C4-2B (cell line): ENCODE data around the gene CPSF4.

Experiments used
- H3K27ac ChIP-seq: fragments of 450-650 bp; 2 replicates; pipeline ENCODE4 v1.5.1; 2017
- CTCF ChIP-seq: fragments of 450-650 bp; conservative IDR thresholded peaks from 2 replicates; pipeline ENCODE4 v1.5.1; 2017; ENCODE audit warnings: mild to moderate bottlenecking
- ZFX ChIP-seq: fragments of 450-650 bp; IDR thresholded peaks from 2 replicates; pipeline ENCODE4 v1.6.1; 2017

Gene CPSF4

GRCh38 chr7:99476107-99476506 is 37.4 kb downstream of the CPSF4 start:
- no peak for TF ChIP-seq CTCF
- TF ChIP-seq ZFX, result no peak

DNA sequence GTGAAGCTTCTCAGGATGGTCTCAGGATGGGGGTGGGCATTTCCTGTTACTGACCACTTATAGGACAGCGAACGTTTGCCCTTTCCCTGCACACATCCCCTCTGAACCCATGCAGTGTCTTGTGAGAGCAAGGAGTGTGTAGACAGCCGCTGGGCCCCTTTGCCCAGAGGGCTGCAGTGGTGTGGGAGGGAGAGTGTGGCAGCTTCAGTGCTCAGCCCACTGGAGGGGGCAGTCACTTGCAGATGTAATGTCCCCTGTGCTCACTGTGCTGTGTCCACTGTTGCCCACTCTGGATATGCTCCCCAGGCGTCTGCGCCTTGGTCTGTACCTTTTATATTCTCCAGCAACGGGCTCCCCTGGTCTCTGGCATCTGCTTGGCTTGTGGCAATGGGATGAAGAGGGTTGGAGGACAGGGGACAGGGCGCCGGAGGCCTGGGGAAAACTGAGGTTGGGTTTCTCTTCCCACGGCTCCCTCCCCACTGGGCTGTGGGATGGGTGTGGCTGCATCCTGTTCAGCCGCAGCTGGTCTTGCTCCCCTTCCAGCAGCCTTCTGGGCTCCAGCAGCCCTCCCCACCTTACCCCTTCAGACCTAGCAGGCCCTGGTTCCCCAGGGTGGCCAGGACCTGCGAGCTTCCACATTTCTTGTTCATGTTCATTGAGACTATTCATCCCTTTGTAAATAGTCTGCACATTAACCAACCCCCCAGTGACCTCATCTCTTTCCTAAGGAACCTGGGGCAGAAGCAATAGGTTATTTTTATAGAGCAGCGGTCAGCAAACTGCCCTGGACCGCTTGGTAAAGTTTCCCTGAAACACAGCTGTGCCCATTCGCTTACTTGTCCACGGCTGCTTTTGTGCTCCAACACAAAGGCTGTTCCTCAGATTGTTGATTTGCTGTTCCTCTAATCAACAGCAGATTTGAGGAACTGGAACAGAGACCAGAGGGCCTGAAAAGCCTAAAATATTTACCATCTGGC is 40.0 kb downstream of the CPSF4 start:
- no peak for TF ChIP-seq ZFX
- no peak for TF ChIP-seq CTCF
- H3K27ac ChIP-seq, result no peak overlapping the region

More at GRCh38 chr7:99476107-99476506, 37.4 kb downstream of the CPSF4 start:
- no peak overlapping the region for H3K27ac ChIP-seq

DNA sequence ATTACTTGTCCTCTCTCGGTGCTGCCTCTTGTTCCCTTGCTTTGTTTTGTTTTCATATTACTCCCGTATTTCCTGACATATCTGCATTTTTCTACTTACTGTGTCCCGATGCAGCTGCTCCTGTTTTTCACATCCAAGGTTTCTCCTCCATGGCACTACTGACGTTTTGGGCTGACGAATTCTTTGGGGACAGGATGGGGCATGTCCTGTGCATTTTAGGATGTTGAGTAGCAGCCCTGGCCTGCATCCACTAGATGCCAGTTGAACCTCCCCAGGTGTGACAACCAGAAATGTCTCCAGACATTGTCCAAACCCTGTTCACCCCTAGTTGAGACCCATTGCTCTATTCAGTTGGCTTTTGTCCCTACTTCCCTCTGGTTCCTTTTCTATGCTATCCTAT is 46.4 kb downstream of the CPSF4 start:
- no peak overlapping the region for H3K27ac ChIP-seq

DNA sequence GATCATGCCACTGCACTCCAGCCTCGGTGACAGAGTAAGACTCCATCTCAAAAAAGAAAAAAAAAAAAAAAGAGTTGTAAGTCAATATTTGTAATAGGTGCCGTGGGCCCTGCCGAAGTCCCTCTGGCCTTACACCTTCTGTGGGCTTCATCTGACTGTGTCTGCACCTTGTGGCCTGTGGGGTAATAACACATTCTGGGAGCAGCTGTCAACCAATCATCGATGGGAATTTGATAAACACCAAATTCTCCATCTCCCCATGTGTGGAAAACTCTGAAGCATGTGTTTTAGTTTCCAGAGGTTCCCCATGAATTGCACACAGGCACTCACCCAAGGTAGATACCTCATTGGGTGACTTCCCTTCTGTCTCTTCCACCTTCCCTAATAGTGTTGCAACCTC is 50.5 kb downstream of the CPSF4 start:
- TF ChIP-seq CTCF, result no peak
- no peak for TF ChIP-seq ZFX
- no peak overlapping the region for H3K27ac ChIP-seq

More for the DNA sequence above, 46.4 kb downstream of the CPSF4 start:
- TF ChIP-seq CTCF (no peak), ZFX (no peak)

GRCh38 chr7:99490878-99491277 is 52.1 kb downstream of the CPSF4 start:
- no peak overlapping the region for H3K27ac ChIP-seq
- TF ChIP-seq CTCF (no peak), ZFX (no peak)

- TF ChIP-seq CTCF (no peak), ZFX (no peak)
- no peak overlapping the region for H3K27ac ChIP-seq
Observed at GRCh38 chr7:99493823-99494222, 55.1 kb downstream of the CPSF4 start.

DNA sequence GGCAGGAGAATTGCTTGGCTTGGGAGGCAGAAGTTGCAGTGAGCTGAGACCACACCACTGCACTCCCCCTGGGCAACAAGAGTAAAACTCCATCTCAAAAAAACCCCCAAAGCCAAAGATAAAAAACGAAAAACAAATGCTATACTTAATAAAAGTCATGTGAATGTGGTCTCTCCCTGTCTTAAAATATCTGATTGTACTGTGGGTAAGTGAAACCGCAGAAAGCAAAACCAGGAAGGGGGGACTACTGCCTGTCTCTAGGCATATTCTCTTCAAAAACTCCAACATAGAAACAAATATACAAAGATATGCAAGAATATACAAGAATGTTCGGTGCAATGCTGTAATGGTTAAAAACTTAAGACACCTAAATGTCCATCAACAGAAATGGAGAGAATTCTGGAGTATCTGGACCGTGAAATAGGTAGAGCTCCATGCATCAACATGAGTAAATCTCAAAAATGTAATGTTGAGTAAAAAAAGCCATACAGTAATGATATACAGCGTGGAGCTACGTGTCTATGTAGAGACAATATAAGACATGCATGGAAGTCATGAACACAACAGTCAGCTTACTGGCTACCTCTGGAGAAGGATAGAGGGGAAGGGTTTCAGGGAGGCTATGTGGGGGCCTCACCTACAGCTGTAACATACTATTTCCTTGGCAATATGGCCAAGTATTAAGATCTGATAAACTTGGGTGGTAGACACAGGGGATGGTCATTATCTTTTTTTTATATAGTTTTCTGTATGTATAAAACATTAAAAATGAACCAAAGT is 59.2 kb downstream of the CPSF4 start:
- H3K27ac ChIP-seq, result no peak overlapping the region
- TF ChIP-seq CTCF, result no peak
- no peak for TF ChIP-seq ZFX
